Measurements from ENCODE around the gene CCDC154.

DNA sequence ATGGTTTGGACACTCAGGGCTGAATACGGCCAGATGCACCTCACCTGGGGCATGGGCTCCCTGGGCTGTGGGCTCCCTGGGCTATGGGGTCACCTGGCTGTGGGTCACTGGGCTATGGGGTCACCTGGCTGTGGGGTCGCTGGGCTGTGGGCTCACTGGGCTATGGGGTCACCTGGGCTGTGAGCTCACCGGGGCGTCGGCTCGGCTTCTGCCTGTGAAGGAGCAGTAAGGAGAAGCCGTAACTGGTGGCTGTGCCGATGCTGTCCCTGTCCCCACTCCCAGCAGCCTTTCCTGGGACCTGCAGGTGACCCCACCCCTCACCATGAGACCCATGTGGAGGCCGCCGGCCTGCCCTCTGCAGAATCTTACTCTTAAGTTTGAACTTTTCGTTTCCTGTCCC is 15.3 kb downstream of the CCDC154 start:
- TF ChIP-seq, protein P1, sequence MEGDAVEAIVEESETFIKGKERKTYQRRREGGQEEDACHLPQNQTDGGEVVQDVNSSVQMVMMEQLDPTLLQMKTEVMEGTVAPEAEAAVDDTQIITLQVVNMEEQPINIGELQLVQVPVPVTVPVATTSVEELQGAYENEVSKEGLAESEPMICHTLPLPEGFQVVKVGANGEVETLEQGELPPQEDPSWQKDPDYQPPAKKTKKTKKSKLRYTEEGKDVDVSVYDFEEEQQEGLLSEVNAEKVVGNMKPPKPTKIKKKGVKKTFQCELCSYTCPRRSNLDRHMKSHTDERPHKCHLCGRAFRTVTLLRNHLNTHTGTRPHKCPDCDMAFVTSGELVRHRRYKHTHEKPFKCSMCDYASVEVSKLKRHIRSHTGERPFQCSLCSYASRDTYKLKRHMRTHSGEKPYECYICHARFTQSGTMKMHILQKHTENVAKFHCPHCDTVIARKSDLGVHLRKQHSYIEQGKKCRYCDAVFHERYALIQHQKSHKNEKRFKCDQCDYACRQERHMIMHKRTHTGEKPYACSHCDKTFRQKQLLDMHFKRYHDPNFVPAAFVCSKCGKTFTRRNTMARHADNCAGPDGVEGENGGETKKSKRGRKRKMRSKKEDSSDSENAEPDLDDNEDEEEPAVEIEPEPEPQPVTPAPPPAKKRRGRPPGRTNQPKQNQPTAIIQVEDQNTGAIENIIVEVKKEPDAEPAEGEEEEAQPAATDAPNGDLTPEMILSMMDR (IDR thresholded peaks at IDR 0.05; ENCODE audit: insufficient read depth, low read depth, low read length): no peak
- TF ChIP-seq EZH2 (IDR thresholded peaks at IDR 0.05; ENCODE audit: insufficient read depth, low read length): no peak
